NB4 (cell line): ENCODE results near the gene COL1A2.

Experiments used
- POLR2A ChIP-seq: IDR thresholded peaks from 2 replicates; pipeline ENCODE4 v1.6.1; 2011; ENCODE audit warnings: mild to moderate bottlenecking; ENCODE audit not compliant: insufficient read length; ENCODE audit errors: extremely low read depth
- TF ChIP-seq, protein P1 (sequence below): IDR thresholded peaks from one replicate; pipeline ENCODE4 v1.5.1; 2012; ENCODE audit warnings: low read depth, low read length
- TF ChIP-seq, protein P2 (sequence below): IDR thresholded peaks from 2 replicates; pipeline ENCODE4 v1.6.1; 2011; ENCODE audit warnings: low read depth, low read length

DNA sequence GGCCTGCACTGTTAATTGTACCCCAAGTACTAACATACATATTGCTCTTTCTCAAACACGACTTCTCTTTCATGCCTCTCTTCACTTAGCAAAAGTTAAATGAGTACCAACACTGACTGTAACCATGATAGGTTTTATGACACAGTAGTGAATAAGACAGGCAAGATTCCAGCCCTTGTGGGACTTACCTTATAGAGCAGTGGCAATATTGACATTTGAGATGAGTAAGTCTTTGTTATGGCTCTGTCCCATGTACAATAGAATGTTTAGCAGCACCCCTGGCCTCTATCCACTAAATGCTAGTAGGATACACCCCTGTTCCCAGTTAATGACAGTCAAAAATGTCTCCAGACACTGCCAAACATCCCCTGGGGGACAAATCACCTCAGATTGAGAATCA lies 11.9 kb upstream of the COL1A2 start:
- no peak for TF ChIP-seq POLR2A
- TF ChIP-seq, protein P1, sequence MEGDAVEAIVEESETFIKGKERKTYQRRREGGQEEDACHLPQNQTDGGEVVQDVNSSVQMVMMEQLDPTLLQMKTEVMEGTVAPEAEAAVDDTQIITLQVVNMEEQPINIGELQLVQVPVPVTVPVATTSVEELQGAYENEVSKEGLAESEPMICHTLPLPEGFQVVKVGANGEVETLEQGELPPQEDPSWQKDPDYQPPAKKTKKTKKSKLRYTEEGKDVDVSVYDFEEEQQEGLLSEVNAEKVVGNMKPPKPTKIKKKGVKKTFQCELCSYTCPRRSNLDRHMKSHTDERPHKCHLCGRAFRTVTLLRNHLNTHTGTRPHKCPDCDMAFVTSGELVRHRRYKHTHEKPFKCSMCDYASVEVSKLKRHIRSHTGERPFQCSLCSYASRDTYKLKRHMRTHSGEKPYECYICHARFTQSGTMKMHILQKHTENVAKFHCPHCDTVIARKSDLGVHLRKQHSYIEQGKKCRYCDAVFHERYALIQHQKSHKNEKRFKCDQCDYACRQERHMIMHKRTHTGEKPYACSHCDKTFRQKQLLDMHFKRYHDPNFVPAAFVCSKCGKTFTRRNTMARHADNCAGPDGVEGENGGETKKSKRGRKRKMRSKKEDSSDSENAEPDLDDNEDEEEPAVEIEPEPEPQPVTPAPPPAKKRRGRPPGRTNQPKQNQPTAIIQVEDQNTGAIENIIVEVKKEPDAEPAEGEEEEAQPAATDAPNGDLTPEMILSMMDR: no peak
- TF ChIP-seq, protein P2, sequence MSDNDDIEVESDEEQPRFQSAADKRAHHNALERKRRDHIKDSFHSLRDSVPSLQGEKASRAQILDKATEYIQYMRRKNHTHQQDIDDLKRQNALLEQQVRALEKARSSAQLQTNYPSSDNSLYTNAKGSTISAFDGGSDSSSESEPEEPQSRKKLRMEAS: no peak
